GM12878 (cell line): Measurements from ENCODE around the gene MTSS2. TPM values are rescaled to one million over a fixed set of nuclear protein-coding genes. Genes with fewer than 3 reads are reported as not detected.

ENCODE experiments used
- ATAC-seq: fragments of 200-7000 bp; cut with Tn5 transposase; 3 replicates; pipeline ENCODE4 v1.9.1; 2020; ENCODE audit warnings: mild to moderate bottlenecking, moderate library complexity
- BruUV-seq: library from RNA; stranded (reverse); fragments of 400-500 nt; replicated peaks from 2 replicates; lab custom pipeline; 2021; lab: Mats Ljungman, UMichigan
- CTCF ChIA-PET: fragments of 300-600 bp; sonication (Branson Sonifier 250); formaldehyde crosslinking; extraction: SDS; loops from one replicate; lab custom pipeline; 2021; ENCODE audit warnings: inconsistent platforms; lab: Yijun Ruan, JAX
- POLR2A ChIA-PET: fragments of 350-600 bp; formaldehyde crosslinking; extraction: SDS; loops from one replicate; lab custom pipeline; 2021; ENCODE audit warnings: inconsistent platforms; lab: Charles Lee
- RAD21 ChIA-PET: fragments of 300-600 bp; sonication (Branson Sonifier 250); formaldehyde crosslinking; loops from one replicate; lab custom pipeline; 2023; ENCODE audit warnings: antibody characterized with exemption; ENCODE audit not compliant: unreplicated experiment; lab: Charles Lee
- SMC1A ChIA-PET: fragments of 300-600 bp; sonication (Branson Sonifier 250); formaldehyde crosslinking; loops from one replicate; lab custom pipeline; 2023; ENCODE audit not compliant: unreplicated experiment, uncharacterized antibody; lab: Charles Lee
- DNase-seq: peaks from one replicate; pipeline ENCODE4 v3.0.0-alpha.2; 2011; ENCODE audit warnings: low read depth, low spot score
- FAIRE-seq: peaks from 3 replicates; lab custom pipeline; 2011; peaks lifted over from hg19 to GRCh38; lab: Jason Lieb, UNC
- H2AFZ ChIP-seq: 2 replicates; pipeline ENCODE4 v1.6.0; 2011; ENCODE audit warnings: low read depth, low read length, control low read depth; ENCODE audit not compliant: control insufficient read depth
- H3K27ac ChIP-seq: 2 replicates; pipeline ENCODE4 v1.5.1; 2011; ENCODE audit warnings: control low read depth; ENCODE audit not compliant: control insufficient read depth, insufficient read depth
- H3K27me3 ChIP-seq, 2 experiments: replicated peaks in 1 of 2; 2 replicates each; pipeline versions ENCODE4 v1.6.0 to v1.6.1; 2011; ENCODE audit warnings: low read length in 1 of 2; ENCODE audit not compliant: control insufficient read depth in 2 of 2, insufficient read depth in 2 of 2
- H3K36me3 ChIP-seq, 2 experiments: 2 replicates each; pipeline ENCODE4 v1.5.1; 2011; ENCODE audit warnings: low read length in 1 of 2; ENCODE audit not compliant: control insufficient read depth in 2 of 2, insufficient read depth in 2 of 2
- H3K4me1 ChIP-seq: 2 replicates; pipeline ENCODE4 v1.6.1; 2011; ENCODE audit warnings: mild to moderate bottlenecking, low read length, moderate library complexity, mixed read lengths; ENCODE audit not compliant: control insufficient read depth, insufficient read depth
- H3K4me2 ChIP-seq: 2 replicates; pipeline ENCODE4 v1.6.0; 2011; ENCODE audit warnings: control low read depth; ENCODE audit not compliant: control insufficient read depth, insufficient read depth
- H3K4me3 ChIP-seq: fragments of 200-600 bp; sonication (generic); 2 replicates; pipeline ENCODE4 v1.5.1; 2016
- H3K79me2 ChIP-seq: 2 replicates; pipeline ENCODE4 v1.6.0; 2011; ENCODE audit warnings: low read length; ENCODE audit not compliant: control insufficient read depth, insufficient read depth
- H3K9ac ChIP-seq: 2 replicates; pipeline ENCODE4 v1.8.0; 2011; ENCODE audit warnings: low read length, control low read depth, mixed read lengths; ENCODE audit not compliant: control insufficient read depth, insufficient read depth
- H3K9me3 ChIP-seq: replicated peaks from 3 replicates; pipeline ENCODE4 v1.5.1; 2011; ENCODE audit warnings: mild to moderate bottlenecking, low read length; ENCODE audit not compliant: control insufficient read depth, insufficient read depth
- H4K20me1 ChIP-seq: 2 replicates; pipeline ENCODE4 v1.6.0; 2011; ENCODE audit not compliant: control insufficient read depth, insufficient read depth
- ASH2L ChIP-seq: fragments of 300-600, 200-600 bp; sonication (generic); IDR thresholded peaks from 2 replicates; pipeline ENCODE4 v1.6.1; 2017; ENCODE audit warnings: low read depth, mild to moderate bottlenecking, borderline replicate concordance
- CBFB ChIP-seq: IDR thresholded peaks from 2 replicates; pipeline ENCODE4 v1.6.1; 2016; ENCODE audit warnings: antibody characterized with exemption, low read depth
- CHD1 ChIP-seq: IDR thresholded peaks from 2 replicates; pipeline ENCODE4 v1.6.1; 2012; ENCODE audit warnings: low read depth, low read length, improper control_type of control experiment
- DPF2 ChIP-seq: fragments of 450-650 bp; IDR thresholded peaks from 2 replicates; pipeline ENCODE4 v1.6.1; 2017; ENCODE audit warnings: mild to moderate bottlenecking
- ETV6 ChIP-seq, 2 experiments: fragments of 450-650 bp in 1 of 2; IDR thresholded peaks in 1 of 2; conservative IDR thresholded peaks in 1 of 2; 2 replicates each; pipeline ENCODE4 v1.6.1; 2014; ENCODE audit warnings: antibody characterized with exemption in 1 of 2, borderline replicate concordance in 1 of 2, low read depth in 1 of 2, mild to moderate bottlenecking in 1 of 2, moderate library complexity in 1 of 2
- IRF3 ChIP-seq: fragments of 450-650 bp; IDR thresholded peaks from 2 replicates; pipeline ENCODE4 v1.6.1; 2014; ENCODE audit warnings: mild to moderate bottlenecking
- IRF4 ChIP-seq: IDR thresholded peaks from 2 replicates; pipeline ENCODE4 v1.6.1; 2011; ENCODE audit warnings: low read depth, low read length
- JUNB ChIP-seq: IDR thresholded peaks from 2 replicates; pipeline ENCODE4 v1.6.1; 2016; ENCODE audit warnings: antibody characterized with exemption, mild to moderate bottlenecking
- KAT2A ChIP-seq: conservative IDR thresholded peaks from 2 replicates; pipeline ENCODE4 v1.6.1; 2011; ENCODE audit warnings: low read depth, low read length; ENCODE audit not compliant: control insufficient read depth
- MYB ChIP-seq: fragments of 150-350 bp; IDR thresholded peaks from 2 replicates; pipeline ENCODE4 v1.6.1; 2014; ENCODE audit warnings: mild to moderate bottlenecking, low read depth, low read length, borderline replicate concordance
- RAD51 ChIP-seq: fragments of 450-650 bp; IDR thresholded peaks from 2 replicates; pipeline ENCODE4 v1.6.1; 2016; ENCODE audit warnings: moderate library complexity, mild to moderate bottlenecking, inconsistent platforms
- TARDBP ChIP-seq: IDR thresholded peaks from 2 replicates; pipeline ENCODE4 v1.6.1; 2016; ENCODE audit warnings: borderline replicate concordance
- TBL1XR1 ChIP-seq: IDR thresholded peaks from 2 replicates; pipeline ENCODE4 v1.6.1; 2012; ENCODE audit warnings: low read depth, low read length, improper control_type of control experiment
- ZBTB4 ChIP-seq: fragments of 450-650 bp; formaldehyde crosslinking; IDR thresholded peaks from 2 replicates; pipeline ENCODE4 v1.4.0; 2022; ENCODE audit warnings: mild to moderate bottlenecking, moderate library complexity
- ZNF274 ChIP-seq: IDR thresholded peaks from one replicate; pipeline ENCODE4 v1.8.0; 2011; ENCODE audit not compliant: insufficient read length, insufficient read depth
- WGBS: methylation state at CpG from one replicate; pipeline ENCODE4 v1.1.6; 2016; ENCODE audit warnings: low lambda C conversion rate; ENCODE audit not compliant: insufficient replicate concordance, insufficient coverage; ENCODE audit errors: missing lambda C conversion rate; 5-methylcytosine and 5-hydroxymethylcytosine counted together
- in situ Hi-C: fragments of 300-500 bp; cut with MboI; formaldehyde crosslinking; loops from 9 replicates; pipeline ENCODE4 v1.14.3; 2018; ENCODE audit warnings: mixed read lengths
- intact Hi-C: fragments of 100-400 bp; cut with micrococcal nuclease; formaldehyde crosslinking; loops from one replicate; pipeline ENCODE4 v1.14.2; 2022; ENCODE audit not compliant: unreplicated experiment
- polyA plus RNA-seq, 11 experiments: library from polyadenylated mRNA; depleted of rRNA in 4 of 11; unstranded in 6 of 11; stranded (reverse) in 5 of 11; fragments of >200 nt; fragmentation: Nextera tagmentation in 4 of 11; fragmentation: Illumina TruSeq in 1 of 11; extraction: Ambion mirVana in 4 of 11; extraction: Trizol in 1 of 11; gene quantifications; 1 replicate in 1 of 11; 2 replicates in 10 of 11; pipeline versions ENCODE4 v1.2.1 to v1.2.3, GENCODE V29; 2011 to 2016; ENCODE audit warnings: inconsistent platforms in 2 of 11, missing spikeins in 2 of 11, low read depth in 1 of 11
- total RNA-seq, 4 experiments: library from RNA; depleted of rRNA in 3 of 4; stranded (reverse); fragments of >200 nt in 3 of 4; fragmentation: Illumina TruSeq in 1 of 4; extraction: Trizol in 1 of 4; gene quantifications; 2 replicates each; pipeline versions ENCODE4 v1.2.1 to v1.2.3, GENCODE V29; 2013 to 2021
- TF ChIP-seq, protein P1 (sequence below): fragments of 450-650 bp; IDR thresholded peaks from 2 replicates; pipeline ENCODE4 v1.6.1; 2018; ENCODE audit warnings: borderline replicate concordance, mild to moderate bottlenecking; ENCODE audit not compliant: partially characterized antibody

The MTSS2 gene
- total and polyA plus RNA-seq, 10 of the 15 experiments (the other 5 are each of a cell fraction or from before 2014, with no cell fraction given): under 0.01 to 0.51 (median 0.14) TPM; not detected in 4

- TF ChIP-seq ZBTB4: no peak
- no peak for TF ChIP-seq KAT2A
- no peak for TF ChIP-seq RAD51
- no peak for TF ChIP-seq DPF2
- TF ChIP-seq IRF3: no peak
- no peak for TF ChIP-seq CHD1
These were observed 1.9 kb upstream of the MTSS2 start (continued) for GRCh38 chr16:70687671-70688245.

- Histone ChIP-seq H3K79me2 (no peaks in the 10 kb centered on the region), H3K4me2 (no peak overlapping the region), H3K27me3 (no peaks in the 10 kb centered on the region), H4K20me1 (no peaks in the 10 kb centered on the region)
- WGBS: 52% methylated on average over 5 of the region's 5 CpGs
- no peak for FAIRE-seq
- ATAC-seq: no peak
- TF ChIP-seq JUNB: no peak
- TF ChIP-seq, protein P1, sequence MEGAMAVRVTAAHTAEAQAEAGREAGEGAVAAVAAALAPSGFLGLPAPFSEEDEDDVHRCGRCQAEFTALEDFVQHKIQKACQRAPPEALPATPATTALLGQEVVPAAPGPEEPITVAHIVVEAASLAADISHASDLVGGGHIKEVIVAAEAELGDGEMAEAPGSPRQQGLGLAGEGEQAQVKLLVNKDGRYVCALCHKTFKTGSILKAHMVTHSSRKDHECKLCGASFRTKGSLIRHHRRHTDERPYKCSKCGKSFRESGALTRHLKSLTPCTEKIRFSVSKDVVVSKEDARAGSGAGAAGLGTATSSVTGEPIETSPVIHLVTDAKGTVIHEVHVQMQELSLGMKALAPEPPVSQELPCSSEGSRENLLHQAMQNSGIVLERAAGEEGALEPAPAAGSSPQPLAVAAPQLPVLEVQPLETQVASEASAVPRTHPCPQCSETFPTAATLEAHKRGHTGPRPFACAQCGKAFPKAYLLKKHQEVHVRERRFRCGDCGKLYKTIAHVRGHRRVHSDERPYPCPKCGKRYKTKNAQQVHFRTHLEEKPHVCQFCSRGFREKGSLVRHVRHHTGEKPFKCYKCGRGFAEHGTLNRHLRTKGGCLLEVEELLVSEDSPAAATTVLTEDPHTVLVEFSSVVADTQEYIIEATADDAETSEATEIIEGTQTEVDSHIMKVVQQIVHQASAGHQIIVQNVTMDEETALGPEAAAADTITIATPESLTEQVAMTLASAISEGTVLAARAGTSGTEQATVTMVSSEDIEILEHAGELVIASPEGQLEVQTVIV: no peak
- no peak for TF ChIP-seq TBL1XR1
- TF ChIP-seq ASH2L: no peak
- no peak for TF ChIP-seq ZNF274
- no peak for TF ChIP-seq IRF4
- TF ChIP-seq ETV6 (conservative IDR thresholded peaks at IDR 0.05 in 1 of 2, IDR thresholded peaks at IDR 0.05 in 1 of 2; ENCODE audit: borderline replicate concordance in 1 of 2, low read depth in 1 of 2): no peak
- TF ChIP-seq TARDBP: no peak
- TF ChIP-seq MYB: no peak
- no peak for TF ChIP-seq CBFB
- TF ChIP-seq, all 136 proteins: peak for 0
- intact Hi-C loops (no loop called here), in situ Hi-C loops (no loop called here)
- H2AFZ ChIP-seq: no peak overlapping the region
- H3K36me3 ChIP-seq: no peaks in the 10 kb centered on the region
- ChIA-PET POLR2A (interaction anchor here (0.6 kb wide), 1 partner anchor 123 kb away, joined by 4 read pairs; no protein-coding TSS in a partner anchor), CTCF (no interaction called here), RAD21 (no interaction called here), SMC1A (no interaction called here)
- H3K9me3 ChIP-seq: no peaks in the 10 kb centered on the region
- no peak for DNase-seq
- H3K4me3 ChIP-seq: no peak overlapping the region
- H3K4me1 ChIP-seq: no peaks in the 10 kb centered on the region
- H3K9ac ChIP-seq: no peak overlapping the region
- no peak overlapping the region for H3K27ac ChIP-seq
- no TSS peak for BruUV-seq
These were observed 1.3 kb upstream of the MTSS2 start for GRCh38 chr16:70687102-70687511.
